Urinary bladder (tissue), 4 donors: ENCODE results near the gene NINL. TPM values are rescaled to one million over a fixed set of nuclear protein-coding genes. Genes with fewer than 3 reads are reported as not detected.

ENCODE experiments used
- DNase-seq: peaks from one replicate; pipeline ENCODE4 v3.0.0-alpha.2; 2015; ENCODE audit errors: extremely low spot score
- H3K27ac ChIP-seq: one replicate; pipeline ENCODE4 v1.5.1; 2013; ENCODE audit warnings: low read depth, mild to moderate bottlenecking, moderate library complexity
- H3K36me3 ChIP-seq: one replicate; pipeline ENCODE4 v1.6.1; 2013; ENCODE audit warnings: mild to moderate bottlenecking, moderate library complexity; ENCODE audit not compliant: insufficient read depth
- H3K4me1 ChIP-seq: one replicate; pipeline ENCODE4 v1.6.1; 2013; ENCODE audit warnings: mild to moderate bottlenecking, moderate library complexity; ENCODE audit not compliant: insufficient read depth
- H3K4me3 ChIP-seq: one replicate; pipeline ENCODE4 v1.5.1; 2013; ENCODE audit warnings: low read depth, low read length
- WGBS: extraction: QIAGEN DNeasy Blood & Tissue Kit; methylation state at CpG from one replicate; pipeline ENCODE4 v1.1.7; 2013; 5-methylcytosine and 5-hydroxymethylcytosine counted together
- polyA plus RNA-seq: library from polyadenylated mRNA; stranded (reverse); fragments of 200-250 nt; gene quantifications from one replicate; pipeline ENCODE4 v1.2.3, GENCODE V29; 2013
- total RNA-seq: library from RNA; depleted of rRNA; stranded (reverse); fragments of >200 nt; gene quantifications from one replicate; pipeline ENCODE4 v1.2.3, GENCODE V29; 2014
- donor health status: healthy with polysubstance abuse.
- donor health status: healthy.

NINL gene
- total and polyA plus RNA-seq, 2 donors, result 6.2 to 11.3 TPM

- DNase-seq, result no peak
- H3K4me3 ChIP-seq, result no peak overlapping the region
- H3K4me1 ChIP-seq, result no peaks in the 10 kb centered on the region
- 98% methylated on average over 10 of the region's 10 CpGs for WGBS
- no peaks in the 10 kb centered on the region for H3K36me3 ChIP-seq
- no peak overlapping the region for H3K27ac ChIP-seq
Observed at GRCh38 chr20:25493748-25494505, 91.4 kb downstream of the NINL start.

- H3K27ac ChIP-seq, result no peak overlapping the region
- no peaks in the 10 kb centered on the region for H3K36me3 ChIP-seq
- no peak overlapping the region for H3K4me3 ChIP-seq
- no peaks in the 10 kb centered on the region for H3K4me1 ChIP-seq
- WGBS, result 91% methylated on average over 10 of the region's 10 CpGs
- no peak for DNase-seq
Observed at GRCh38 chr20:25493137-25493536, 92.2 kb downstream of the NINL start.

GRCh38 chr20:25491446-25492038 lies 93.8 kb downstream of the NINL start:
- no peak overlapping the region for H3K27ac ChIP-seq
- 88% methylated on average over 12 of the region's 12 CpGs for WGBS
- H3K4me3 ChIP-seq, result no peak overlapping the region
- H3K36me3 ChIP-seq, result no peaks in the 10 kb centered on the region
- DNase-seq, result no peak
- H3K4me1 ChIP-seq, result no peaks in the 10 kb centered on the region

GRCh38 chr20:25490656-25491445 lies 94.5 kb downstream of the NINL start:
- Histone ChIP-seq H3K36me3 (no peaks in the 10 kb centered on the region), H3K27ac (no peak overlapping the region), H3K4me3 (no peak overlapping the region), H3K4me1 (no peaks in the 10 kb centered on the region)
- no peak for DNase-seq
- 93% methylated on average over 15 of the region's 15 CpGs for WGBS

GRCh38 chr20:25489221-25489871 lies 96.0 kb downstream of the NINL start:
- 94% methylated on average over 15 of the region's 15 CpGs for WGBS
- Histone ChIP-seq H3K36me3 (no peaks in the 10 kb centered on the region), H3K4me3 (no peak overlapping the region), H3K4me1 (no peaks in the 10 kb centered on the region), H3K27ac (no peak overlapping the region)
- no peak for DNase-seq

- Histone ChIP-seq H3K4me3 (no peak overlapping the region), H3K36me3 (no peaks in the 10 kb centered on the region)
- WGBS, result 97% methylated on average over 11 of the region's 11 CpGs
Observed at GRCh38 chr20:25487975-25488374, 97.4 kb downstream of the NINL start.

GRCh38 chr20:25487306-25487705 lies 98.0 kb downstream of the NINL start:
- no peak for DNase-seq
- Histone ChIP-seq H3K4me3 (no peak overlapping the region), H3K4me1 (no peaks in the 10 kb centered on the region), H3K27ac (no peak overlapping the region), H3K36me3 (no peaks in the 10 kb centered on the region)
- 50% methylated on average over 2 of the region's 2 CpGs for WGBS

More at GRCh38 chr20:25487975-25488374, 97.4 kb downstream of the NINL start:
- Histone ChIP-seq H3K27ac (no peak overlapping the region), H3K4me1 (no peaks in the 10 kb centered on the region)
- DNase-seq, result no peak

GRCh38 chr20:25486377-25486776 lies 99.0 kb downstream of the NINL start:
- 44% methylated on average over 9 of the region's 9 CpGs for WGBS
- no peak for DNase-seq
- H3K4me3 ChIP-seq, result no peak overlapping the region
- no peak overlapping the region for H3K27ac ChIP-seq
- no peaks in the 10 kb centered on the region for H3K4me1 ChIP-seq
- H3K36me3 ChIP-seq, result peaks cover 2% of the 10 kb centered on the region

GRCh38 chr20:25485872-25486271 lies 99.5 kb downstream of the NINL start:
- Histone ChIP-seq H3K4me3 (no peak overlapping the region), H3K36me3 (peaks cover 2% of the 10 kb centered on the region), H3K27ac (no peak overlapping the region), H3K4me1 (no peaks in the 10 kb centered on the region)
- WGBS, result 62% methylated on average over 2 of the region's 2 CpGs
- DNase-seq, result no peak

GRCh38 chr20:25484911-25485511 lies 100.3 kb downstream of the NINL start:
- no peak for DNase-seq
- WGBS, result 76% methylated on average over 12 of the region's 12 CpGs
- peaks cover 2% of the 10 kb centered on the region for H3K36me3 ChIP-seq

GRCh38 chr20:25484224-25484846 lies 101.0 kb downstream of the NINL start:
- WGBS, result 93% methylated on average over 9 of the region's 9 CpGs
- Histone ChIP-seq H3K4me1 (no peaks in the 10 kb centered on the region), H3K27ac (no peak overlapping the region), H3K36me3 (peaks cover 2% of the 10 kb centered on the region), H3K4me3 (no peak overlapping the region)
- no peak for DNase-seq

More at GRCh38 chr20:25484911-25485511, 100.3 kb downstream of the NINL start:
- Histone ChIP-seq H3K4me3 (no peak overlapping the region), H3K4me1 (no peaks in the 10 kb centered on the region), H3K27ac (no peak overlapping the region)

GRCh38 chr20:25483431-25484132 lies 101.7 kb downstream of the NINL start:
- 89% methylated on average over 14 of the region's 14 CpGs for WGBS
- Histone ChIP-seq H3K27ac (no peak overlapping the region), H3K4me3 (no peak overlapping the region), H3K36me3 (peaks cover 2% of the 10 kb centered on the region), H3K4me1 (no peaks in the 10 kb centered on the region)
- no peak for DNase-seq
